IPS-NIHi7 (cell line): ENCODE results near the gene MON2.
"Not testable (repeated sequence)": the region's sequence is repeated elsewhere in the genome, so short reads cannot be mapped to it uniquely, and the experiment has no call there.

Source experiments
- DNase-seq: peaks from one replicate; pipeline ENCODE4 v3.0.0; 2012; ENCODE audit warnings: mixed read lengths; ENCODE audit errors: extremely low spot score

The MON2 gene

GRCh38 chr12:62552906-62553556 lies 86.4 kb downstream of the MON2 start:
- DNase-seq = no peak

GRCh38 chr12:62559366-62559765 lies 92.7 kb downstream of the MON2 start:
- not testable (repeated sequence) for DNase-seq

GRCh38 chr12:62562846-62563245 lies 96.2 kb downstream of the MON2 start:
- no peak for DNase-seq

DNA sequence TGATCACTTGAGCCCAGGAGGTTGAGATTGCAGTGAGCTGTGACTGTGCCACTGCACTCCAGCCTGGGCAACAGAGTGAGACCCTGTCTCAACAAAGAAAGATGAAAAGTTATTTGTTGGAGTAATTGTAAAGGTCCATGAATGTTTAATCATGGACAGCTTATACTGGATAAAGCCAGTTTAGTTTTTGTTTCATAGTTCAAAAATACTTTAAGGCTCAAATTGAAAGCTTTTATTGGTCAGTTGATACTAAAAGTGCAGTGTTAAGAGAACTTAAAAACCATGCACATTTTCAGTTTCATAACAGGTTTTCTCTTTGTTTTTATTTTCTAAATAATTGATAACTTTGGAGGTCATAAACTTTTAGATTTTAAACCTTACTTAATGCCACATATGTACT lies 108.4 kb downstream of the MON2 start:
- DNase-seq = no peak

DNA sequence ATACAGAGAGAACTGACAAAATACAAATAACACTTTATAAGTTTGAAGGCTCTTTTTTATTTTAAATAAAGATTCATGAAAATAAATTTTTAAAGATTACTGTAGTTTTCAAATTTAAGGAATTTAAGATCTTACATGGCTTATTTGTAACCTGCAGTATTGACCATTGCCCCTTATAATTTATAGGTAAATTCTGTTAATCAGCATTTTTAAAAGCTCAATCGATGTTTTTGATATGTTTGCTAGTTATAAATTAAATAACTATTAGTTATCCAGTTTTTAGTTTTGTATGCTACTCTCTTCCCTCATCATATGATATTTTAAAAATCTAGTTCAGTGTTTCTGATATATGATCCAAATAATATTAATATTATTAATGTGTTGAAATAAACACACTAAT lies 109.9 kb downstream of the MON2 start:
- DNase-seq = no peak

GRCh38 chr12:62578726-62579125 lies 112.1 kb downstream of the MON2 start:
- no peak for DNase-seq

DNA sequence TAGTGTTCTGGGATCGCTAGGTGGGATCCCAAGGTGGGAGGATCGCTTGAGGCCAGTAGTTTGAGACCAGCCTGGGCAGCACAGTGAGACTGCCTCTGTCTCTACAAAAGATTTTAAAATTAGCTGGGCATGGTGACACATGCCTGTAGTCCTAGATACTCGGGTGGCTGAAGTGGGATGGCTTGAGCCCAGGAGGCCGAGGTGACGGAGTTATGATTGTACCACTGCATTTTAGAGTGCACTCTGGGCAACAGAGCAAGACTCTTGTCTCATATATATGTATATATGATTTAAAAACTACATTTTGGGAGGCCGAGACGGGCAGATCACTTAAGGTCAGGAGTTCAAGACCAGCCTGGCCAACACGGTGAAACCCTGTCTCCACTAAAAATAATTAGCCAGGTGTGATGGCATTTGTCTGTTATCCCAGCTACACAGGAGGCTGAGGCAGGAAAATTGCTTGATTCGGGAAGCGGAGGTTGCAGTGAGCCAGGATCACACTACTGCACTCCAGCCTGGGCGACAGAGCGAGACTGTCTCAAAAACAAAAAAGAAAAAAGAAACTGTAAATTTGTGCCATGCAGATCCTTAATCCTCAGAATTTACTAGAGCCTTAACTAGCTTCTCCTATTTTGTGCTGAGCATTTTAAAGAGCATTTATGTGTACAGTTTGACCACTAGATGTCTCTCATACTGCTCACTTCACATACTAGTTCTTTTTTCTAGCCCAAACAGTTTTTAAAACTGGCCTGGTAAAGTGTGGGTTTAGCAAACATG lies 114.8 kb downstream of the MON2 start:
- peak; percentile 53 for DNase-seq

GRCh38 chr12:62582065-62582366 lies 115.4 kb downstream of the MON2 start:
- DNase-seq = no peak

DNA sequence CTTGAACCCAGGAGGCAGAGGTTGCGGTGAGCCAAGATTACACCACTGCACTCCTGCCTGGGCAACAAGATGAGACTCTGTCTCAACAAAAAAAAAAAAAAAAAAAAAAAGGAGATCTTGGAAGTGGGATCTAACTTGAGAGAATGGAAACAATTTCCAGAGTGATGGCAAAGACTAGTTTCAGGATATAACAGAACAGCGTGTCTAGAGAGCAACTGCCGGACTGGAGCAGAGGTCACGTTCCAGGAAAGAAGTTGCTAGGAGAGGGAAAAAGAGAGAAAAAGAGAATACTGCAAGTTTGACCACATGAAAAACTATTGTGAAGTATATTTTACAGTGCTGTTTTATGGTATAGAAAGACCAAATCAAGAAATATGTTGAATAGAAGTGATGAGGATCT lies 118.0 kb downstream of the MON2 start:
- DNase-seq = no peak

DNA sequence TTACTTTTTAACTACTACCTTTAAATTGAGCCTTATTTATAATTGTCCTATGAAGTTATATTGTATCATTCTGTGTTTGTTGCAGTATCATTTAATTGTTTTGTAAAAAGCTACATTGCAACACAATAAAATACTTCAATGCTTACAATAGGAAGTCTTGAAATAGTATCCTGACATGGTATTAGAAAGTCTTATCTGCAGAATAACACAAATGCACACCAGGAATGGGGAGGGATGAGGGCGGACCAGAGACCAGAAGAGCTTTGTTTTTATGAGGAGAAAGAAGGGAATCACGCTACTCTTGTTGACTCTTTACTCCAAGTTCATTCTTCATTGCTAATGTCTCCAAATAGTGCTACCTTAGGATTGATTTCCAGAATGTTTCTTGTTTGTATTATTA lies 120.2 kb downstream of the MON2 start:
- no peak for DNase-seq

GRCh38 chr12:62588916-62589315 lies 122.3 kb downstream of the MON2 start:
- no peak for DNase-seq

DNA sequence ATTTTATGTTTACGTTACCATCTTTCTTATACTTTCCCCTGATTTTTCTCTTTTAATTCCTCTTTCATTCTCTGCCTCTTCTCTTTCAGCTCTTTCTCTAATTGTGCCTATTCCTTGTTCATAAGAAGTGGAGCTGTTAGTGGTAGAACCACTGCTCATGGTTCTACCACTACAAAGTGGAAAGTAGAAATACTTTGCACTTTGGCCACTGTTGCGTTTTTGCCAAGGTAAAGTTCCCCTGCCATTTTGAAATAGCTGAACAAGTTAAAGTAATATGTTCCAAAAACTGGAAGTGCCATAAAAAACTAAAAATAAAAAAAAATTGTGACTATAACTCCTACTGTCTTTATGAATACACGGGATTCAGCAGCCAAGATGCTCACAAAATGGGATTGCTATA lies 130.6 kb downstream of the MON2 start:
- DNase-seq = no peak

- no peak for DNase-seq
These were observed 132.2 kb downstream of the MON2 start for GRCh38 chr12:62598846-62599245.

DNA sequence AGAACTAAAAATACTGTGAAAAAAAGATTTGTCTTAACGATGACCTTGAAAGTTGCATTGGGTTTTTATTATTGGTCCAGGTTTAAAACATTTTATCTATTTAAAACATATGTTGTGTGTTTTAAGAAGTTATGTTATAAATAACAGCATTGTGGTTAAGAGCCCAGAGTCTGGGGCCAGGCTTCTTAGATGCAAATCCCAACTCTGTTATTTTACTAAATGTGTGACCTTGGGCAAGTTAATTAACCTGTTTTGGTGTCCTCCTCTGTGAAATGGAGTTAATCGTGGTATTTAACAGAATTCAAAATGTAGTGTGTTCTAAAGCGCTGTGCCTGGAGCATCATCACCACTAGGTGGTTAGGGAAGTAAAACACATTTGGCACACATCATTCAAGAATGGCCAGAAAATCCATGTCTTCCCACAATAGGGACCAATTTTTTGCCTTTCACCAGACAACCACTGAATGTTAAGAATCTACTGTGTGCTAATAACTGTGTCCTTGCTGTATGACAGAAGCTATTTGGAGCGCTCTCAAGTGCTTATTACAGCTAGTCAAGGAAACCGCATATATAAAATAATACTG lies 133.3 kb downstream of the MON2 start:
- no peak for DNase-seq

DNA sequence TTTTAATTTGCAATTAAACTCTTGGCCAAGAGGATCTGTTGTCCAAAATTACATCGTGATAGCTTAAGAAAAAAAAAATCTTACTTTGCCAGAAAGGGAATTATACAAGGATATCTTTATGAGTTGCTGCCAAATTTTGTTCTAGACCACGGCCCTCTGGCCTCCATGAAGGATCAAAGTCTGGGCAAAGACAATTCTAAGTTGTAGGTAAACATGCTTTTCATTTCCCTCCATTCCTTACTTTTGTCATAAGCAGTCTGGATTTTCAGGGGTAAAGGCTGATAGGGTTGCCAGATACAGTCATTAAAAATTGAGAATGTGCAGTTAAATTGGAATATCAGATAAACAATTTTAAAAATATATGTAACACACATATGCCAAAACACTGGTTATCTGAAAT lies 135.1 kb downstream of the MON2 start:
- no peak for DNase-seq

DNA sequence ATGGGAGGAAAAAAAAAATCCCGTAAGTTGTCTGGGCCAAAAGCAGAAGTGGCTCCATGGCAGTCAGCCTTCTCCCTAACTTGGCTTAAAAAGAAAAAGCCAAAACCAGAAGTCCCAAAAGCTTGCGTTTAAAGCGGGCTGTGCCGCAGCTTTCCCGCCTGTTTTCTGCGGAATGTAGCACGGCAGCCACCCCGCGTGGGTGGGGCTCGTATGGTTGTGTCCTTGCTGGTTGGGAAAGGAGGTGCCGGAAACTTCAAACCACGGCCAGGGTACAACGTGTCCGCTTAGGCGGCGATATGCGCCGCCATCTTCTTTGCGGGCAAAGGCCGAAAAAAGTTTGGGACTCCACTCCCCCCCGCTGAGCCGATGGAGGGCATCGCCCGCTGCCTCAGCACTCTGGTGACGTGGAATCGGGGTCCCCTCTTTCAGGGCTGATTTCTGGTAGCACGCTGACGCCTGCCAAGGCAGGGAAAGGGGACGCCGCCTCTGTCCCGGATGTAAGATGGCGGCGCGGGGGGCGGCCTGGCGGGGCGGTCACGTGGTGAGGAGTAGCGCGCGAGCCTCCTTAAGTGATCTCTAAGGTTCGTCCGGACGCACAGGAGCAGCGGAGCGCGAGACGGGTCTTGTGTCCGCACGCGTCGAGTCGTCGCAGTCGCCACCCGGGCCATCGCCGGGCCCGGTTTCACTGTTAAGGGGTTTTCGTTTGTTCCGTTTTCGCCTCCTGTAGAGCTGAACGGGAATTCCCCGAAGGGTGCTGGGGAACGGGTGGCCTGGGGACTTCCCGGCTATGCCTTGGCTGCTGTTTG lies 135.8 kb downstream of the MON2 start:
- peak; percentile 77 for DNase-seq

DNA sequence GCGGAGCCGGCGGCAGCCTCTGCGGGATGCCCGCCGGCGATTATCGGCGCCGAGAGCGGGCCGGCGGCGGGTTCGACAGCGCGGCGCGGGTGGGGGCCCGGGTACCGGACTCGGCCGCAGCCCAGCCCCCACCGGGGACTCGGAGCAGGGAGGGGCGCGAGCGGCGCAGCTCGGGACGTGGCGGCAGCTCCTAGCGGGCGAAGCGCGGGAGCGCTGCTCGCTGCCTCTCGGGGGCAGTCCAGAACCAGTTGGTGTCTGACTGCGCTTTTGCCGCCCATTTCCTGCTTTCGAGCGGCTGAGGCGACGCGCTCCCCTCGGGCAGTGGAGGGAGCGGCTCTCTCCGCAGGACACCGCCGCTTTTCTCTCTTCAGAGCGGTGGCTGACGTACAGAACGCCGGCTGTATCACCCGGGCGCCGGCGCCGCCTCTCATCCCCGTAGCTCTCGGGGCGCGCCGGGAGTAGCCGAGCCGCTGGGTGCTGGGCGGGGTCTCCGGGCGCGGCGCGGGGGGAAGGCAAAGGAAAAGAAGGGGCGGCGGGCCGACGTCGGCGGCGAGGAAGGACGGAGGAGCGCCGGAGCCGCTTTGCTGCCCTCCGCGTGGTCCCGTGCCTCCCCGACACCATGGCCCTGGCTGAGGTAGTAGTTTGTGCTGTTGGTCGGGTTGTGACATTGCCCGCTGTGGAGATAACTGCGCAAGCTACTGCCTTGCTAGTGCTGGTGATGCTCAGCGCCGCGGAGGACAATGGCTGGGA lies 136.6 kb downstream of the MON2 start:
- DNase-seq = peak; percentile 78

GRCh38 chr12:62603811-62604098 lies 137.1 kb downstream of the MON2 start:
- DNase-seq = no peak

DNA sequence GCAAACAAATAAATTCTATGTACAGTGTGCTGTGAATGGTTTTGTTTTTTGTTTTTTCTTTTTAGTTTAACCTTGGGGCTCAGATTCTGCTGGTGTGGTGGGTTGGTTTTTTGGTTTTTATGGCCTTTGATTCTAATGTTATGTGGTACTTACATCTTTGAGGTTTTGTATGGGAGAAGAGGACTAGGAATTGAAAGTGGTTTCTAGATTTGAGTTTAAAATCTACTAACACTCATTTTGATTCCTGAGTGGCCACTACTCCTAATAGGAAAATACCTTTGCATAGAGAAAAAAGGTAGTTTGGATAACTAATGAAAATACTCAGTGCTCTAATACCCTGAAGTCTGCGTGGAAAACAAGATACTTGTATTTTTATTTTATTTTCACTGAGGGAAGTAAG lies 137.7 kb downstream of the MON2 start:
- no peak for DNase-seq

DNA sequence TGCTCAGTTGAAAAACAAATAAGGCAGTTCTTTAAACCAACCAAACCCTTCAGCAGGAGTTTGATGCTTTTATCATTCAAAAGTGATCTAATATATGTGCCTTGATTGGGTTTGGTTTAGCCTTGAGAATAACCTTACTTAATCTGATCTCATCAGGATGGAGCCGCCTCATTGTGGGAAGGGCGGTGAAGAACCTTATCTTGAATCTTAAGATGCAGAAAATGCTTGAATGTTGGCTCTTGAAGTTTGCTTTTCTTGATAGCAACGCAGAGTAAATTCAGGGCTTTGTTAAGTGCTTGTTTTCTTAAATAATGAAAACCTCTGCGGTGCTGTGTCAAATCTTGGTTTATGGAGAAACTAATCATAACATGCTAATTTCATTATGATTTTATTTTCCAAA lies 138.2 kb downstream of the MON2 start:
- DNase-seq = no peak

GRCh38 chr12:62605981-62606380 lies 139.4 kb downstream of the MON2 start:
- DNase-seq = no peak

DNA sequence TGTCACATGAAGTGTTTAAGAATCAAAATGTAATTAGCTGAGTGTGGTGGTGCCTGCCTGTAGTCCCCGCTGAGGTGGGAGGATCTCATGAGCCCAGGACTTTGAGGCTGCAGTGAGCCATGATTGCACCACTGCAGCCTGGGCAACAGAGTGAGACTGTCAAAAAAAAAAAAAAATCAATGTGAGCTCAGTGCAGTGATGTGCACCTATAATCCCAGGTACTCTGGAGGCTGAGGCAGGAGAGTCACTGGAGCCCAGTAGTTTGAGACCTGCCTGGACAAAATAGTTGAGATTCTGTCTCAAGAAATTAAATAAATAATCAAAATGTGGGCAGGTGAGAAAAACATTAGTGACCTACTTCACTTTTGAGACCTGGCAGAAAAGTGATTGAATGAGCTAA lies 140.0 kb downstream of the MON2 start:
- DNase-seq = no peak
